Renal cortical epithelial cell (primary cell): Measurements from ENCODE around the gene SYNCRIP. TPM values are rescaled to one million over a fixed set of nuclear protein-coding genes. Genes with fewer than 3 reads are reported as not detected.
"Not testable (repeated sequence)": the region's sequence is repeated elsewhere in the genome, so short reads cannot be mapped to it uniquely, and the experiment has no call there.

Experiments
- DNase-seq: peaks from one replicate; pipeline ENCODE4 v3.0.0-alpha.2; 2011; ENCODE audit warnings: low read depth
- total RNA-seq: library from RNA; depleted of rRNA; stranded (reverse); fragments of >200 nt; gene quantifications from 2 replicates; pipeline ENCODE4 v1.2.3, GENCODE V29; 2014

The SYNCRIP gene
- total RNA-seq = 79.4 and 138 TPM in 2 replicates

DNA sequence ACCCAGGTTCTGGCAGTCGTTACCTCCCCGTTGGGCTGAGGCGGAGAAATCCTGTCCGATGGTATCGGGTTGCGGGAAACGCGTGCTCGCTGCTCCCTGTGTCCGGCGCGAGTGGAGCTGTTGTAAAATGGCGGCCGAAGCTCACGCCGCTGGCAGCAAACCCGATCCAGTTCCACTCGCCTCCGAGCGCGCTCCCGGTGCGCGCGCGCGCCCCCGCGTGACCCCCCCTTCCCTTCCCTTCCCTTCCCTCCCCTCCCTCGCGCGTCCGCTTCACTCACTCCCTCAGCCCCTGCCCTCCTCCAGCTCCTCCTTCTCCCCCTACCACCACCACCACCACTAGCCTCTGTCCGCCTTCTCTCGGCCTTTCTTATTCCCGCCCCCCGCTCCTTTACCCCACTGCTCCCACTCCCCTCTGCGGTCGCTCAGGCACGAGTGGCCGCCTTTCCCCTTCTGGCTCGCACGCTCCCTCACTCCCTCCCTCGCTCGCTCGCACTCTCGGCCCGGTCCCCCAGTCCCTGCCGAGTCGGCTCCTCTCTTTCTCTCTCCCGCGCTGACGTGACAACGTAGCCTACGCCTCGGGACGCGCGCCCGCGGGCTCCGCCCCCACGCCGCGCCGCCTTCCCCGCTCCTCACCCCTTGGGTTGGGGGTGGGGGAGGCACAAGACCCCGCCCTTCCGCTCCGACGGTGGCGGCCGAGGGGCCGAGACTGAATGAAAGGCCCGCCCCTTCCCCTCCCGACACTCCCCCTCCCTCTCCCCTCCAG, at the start of gene SYNCRIP:
TSS of gene SYNCRIP (minus strand) at position 113 of the 763 bp plus-strand sequence. CDS start 1,447 bp downstream, outside the sequence.
- peak; percentile 83 for DNase-seq

DNA sequence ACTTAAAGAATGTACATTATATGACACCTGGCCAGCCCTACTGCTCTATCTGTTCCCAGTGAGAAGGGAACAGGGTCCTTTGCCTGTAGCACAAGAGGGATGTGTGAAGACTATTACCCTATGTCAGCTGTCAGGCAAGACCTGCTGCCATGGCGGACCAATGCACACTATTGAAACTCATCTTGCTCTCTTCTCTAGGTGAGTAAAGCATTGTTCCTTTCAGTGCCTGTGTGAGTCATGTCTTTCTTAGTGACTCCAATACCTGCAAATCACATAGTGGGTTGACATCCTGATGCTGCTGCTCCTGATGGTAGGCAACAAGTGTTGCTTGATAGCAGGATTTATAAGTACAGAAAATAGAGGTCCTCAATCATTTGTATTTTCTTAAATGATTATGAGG, 48.8 kb upstream of the SYNCRIP start:
- DNase-seq = no peak

DNA sequence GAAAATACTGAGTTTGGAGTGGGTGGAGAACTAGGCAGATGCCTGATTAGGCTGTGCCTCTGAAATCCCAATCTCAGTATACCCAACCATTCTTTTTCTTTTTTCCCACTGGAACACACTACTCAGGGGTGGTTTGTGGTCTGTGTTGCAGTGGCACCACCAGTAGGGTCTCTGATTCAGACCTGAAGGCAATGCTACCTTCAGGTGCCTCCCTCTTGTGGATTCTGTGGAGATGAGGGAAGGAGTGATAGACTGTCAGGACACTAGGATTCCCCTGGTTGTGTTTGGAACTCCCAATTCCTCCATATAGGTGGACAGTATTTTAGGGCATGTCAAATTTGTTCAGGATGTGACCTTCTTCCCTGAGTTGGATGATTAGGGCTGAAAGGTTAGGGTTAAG, 47.4 kb upstream of the SYNCRIP start:
- no peak for DNase-seq

DNA sequence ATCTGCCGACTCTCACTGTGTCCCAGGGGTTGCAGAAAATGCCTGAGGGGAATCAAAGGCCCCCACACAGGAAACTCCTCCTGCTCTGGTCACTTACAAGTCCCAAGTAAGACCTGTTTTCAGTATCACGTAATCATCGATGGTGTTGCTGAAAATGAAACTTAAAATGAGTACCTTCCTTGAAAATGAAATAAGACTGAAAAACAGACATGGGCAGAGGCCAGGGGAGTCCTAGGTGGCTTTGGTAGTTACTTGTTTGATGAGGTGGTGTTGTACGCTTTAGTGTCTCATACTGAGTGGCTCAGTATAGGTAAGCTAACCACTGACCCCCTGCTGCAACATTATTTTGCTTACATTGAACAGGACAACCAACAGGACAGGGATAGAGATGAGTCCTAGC, 43.0 kb upstream of the SYNCRIP start:
- no peak for DNase-seq

DNA sequence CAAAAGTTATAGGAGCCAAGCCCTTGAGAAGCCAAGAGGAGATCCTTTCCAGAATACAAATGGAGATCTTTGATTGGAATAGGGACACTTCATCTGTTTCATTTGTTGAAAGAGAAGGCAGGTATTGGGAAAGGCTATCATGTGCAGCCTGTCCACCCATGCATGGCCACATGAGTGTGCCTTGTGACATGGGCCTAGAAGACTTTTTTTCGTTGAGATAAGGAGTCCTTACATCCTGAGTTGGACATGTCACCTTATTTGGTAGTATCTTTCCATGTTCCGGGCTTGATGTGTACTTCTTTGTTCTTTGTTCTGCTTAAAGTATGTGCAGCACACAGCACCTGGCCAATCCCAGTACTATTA, 42.1 kb upstream of the SYNCRIP start:
- DNase-seq = no peak

DNA sequence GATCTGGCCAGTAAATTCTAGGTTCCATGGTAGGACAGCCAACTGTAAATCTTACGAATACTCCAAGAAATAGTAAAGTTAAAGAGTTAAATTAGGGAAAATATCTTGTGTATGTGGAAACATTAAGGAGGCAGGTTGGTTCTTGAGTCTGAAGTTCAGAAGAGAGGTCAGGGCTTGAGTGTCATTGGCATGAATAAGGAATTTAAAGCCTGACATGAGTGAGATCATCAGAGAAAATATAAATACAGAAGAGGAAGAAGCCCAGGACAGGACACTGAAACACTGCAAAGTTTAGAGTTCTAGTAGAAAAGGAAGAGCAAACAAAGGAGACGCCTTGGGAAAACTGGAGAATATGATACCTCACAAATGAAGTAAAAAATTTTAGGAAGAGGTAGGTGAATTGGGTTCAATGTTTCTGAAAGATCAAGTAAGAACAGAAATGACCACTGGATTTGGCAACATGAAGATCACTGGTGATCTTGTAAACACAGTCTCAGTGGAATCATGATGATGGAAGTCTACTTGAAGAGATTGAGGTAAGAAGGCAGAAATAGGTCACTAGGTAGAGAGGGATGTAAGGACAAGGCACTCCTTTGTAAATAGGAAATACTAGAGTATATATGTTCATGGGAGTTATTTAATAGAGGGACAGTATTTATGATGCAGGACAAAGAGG, 41.6 kb upstream of the SYNCRIP start:
- DNase-seq = no peak

DNA sequence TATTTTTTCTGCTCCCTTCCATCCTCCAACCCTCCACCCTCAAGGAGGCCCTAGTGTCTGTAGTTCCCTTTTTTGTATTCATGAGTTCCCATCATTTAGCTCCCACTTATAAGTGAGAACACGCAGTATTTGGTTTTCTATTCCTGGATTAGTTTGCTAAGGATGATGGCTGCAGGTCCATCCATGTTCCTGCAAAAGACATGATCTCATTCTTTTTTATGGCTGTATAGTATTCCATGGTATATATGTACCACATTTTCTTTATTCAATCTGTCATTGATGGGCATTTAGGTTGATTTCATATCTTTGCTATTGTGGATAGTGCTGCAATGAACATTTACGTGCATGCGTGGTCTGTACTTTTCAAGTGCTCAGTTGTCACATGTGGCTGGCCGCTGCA, 39.2 kb upstream of the SYNCRIP start:
- not testable (repeated sequence) for DNase-seq

DNA sequence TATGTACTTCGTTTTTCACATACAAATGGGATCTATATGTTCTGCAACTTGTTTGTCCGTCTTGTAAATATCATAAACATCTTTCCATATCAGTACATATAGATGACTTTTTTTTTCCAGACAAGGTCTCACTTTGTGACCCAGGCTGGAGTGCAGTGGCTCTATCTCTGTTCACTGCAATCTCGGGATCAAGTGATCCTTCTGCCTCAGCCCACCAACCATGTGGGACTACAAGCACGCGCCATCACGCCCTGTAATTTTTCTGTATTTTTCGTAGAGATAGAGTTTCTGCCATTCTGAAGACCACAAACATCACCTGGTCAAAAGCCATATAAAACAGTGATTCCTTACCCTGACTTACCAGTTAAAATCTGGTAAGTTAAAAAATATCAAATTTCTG, 37.7 kb upstream of the SYNCRIP start:
- DNase-seq = no peak

DNA sequence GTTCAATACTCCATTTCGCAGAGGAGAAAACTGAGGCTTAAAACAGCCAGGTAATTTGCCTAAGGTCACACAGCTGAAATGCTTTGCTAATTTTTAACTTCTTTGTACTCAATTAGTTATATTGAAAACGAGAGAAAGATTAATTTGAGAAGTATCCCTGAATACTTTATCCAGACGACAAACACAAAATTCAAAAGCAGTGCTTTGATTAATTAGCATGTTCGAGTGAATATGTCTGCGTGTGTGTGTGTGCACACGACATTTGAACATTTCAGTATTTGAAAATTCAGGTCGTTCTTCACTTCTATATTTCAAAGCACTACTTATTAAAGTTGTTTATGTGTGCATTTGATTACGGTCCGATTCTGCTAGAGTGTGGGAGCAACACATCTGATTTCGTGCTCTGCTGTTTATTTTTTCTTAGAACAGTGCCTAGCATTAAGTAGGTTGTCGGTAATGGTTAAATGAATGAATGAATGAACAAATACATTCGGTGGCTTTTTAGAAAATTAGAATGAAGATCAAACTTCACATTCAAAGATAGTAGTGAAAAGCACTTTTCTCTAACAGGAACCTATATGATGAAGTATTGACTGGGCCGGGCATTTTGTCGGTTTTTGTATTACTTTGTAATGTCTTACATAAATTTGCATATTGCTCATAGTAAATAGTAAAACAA, 36.9 kb upstream of the SYNCRIP start:
- DNase-seq = no peak

DNA sequence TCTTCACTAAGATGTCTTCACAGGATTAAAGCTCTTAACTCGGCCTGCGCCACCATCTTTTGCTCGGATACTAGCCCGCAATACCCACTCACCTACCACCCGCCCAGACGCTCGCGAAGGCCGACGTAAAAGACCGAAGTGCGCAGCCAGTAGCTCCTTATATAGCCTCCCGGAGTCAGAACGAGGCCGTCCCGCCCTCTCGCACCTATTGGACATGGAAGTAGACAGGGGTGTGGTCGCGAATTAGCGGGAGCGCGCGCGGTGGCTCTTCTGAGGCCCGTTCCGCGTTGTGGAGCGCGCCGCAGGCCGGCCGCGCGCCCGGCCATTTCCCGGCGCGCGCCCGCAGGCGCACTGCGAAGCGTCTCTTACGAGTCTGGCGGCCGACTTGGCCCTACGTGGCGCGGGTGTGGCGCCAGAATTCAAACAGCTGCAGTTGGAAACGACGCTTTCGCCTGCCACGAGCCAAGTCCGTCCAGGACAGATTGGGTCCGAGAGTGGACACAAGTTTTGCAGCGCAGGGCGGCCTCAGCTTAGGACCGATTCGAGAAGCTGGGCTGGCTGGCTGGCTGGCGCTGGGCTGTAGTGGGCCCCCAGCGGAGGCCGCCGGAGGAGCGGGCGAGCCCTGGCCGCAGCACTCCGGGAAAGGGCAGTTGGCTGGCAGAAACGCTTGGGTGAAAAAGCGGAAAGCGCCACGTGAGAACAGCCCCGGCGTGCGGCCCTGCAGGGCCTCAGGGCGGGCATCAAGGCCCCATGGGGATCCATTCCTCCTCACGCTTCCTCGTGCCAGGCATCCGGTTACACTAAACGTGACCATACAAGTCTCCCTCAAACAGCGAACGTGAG, 36.1 kb upstream of the SYNCRIP start:
- DNase-seq = peak; percentile 95

DNA sequence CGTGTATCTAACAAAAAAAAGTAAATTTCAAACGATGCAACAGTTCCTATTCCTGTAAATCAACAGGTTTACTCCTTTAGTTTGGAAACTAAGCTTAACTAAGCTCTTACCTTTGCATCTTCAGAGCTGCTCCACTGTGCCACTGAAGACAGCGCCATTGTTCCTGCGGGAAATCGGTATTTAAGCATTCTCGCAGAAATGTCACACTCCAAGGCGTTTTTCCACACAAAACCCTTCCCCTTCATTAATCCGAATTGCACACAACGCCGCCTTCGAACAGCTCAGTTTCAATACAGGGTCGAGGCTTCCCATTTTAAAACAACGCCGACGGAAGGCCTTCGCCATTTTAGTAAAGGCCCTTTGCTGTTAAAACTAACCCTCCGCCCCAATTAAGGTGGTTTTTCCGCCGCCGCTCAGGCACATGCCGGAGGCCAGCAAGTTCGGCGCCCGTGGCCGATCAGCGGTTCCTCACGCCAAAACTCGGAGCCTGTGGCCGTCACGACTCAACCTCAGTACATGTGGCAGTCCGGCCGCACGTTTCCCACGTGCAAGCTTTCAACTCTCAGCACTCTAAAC, 35.4 kb upstream of the SYNCRIP start:
- no peak for DNase-seq

DNA sequence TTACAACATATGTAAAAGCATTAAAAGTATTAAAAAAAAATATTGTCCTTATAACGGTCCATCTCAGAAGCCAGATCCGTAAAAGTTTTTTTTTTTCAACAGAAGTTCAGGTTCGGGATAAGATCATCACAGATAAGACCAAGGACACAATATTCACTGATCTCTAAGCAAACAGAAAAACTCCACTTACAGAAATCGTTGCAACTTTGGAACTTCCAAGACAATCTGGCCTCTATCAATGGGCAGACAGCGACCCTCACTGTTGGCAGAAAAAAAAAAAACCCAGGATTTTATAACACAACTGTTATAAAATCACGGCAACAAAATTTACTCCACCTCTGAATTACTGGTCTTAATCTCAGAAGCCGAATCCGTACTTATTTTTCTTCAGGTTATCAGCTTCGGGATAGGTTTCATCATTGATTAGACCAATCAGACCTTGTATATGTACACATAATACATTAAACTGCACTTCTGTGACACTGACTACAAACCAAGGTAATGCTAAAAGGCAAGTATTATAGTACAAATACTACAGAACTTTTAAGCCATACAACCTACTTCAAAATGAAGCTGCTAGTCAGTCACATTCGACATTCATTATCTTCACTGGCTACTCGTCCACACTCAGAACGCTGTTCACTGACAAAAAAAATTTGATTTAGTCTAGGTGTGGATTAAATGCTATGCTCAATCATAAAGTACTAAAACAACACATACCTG, 34.7 kb upstream of the SYNCRIP start:
- DNase-seq = peak; percentile 49

DNA sequence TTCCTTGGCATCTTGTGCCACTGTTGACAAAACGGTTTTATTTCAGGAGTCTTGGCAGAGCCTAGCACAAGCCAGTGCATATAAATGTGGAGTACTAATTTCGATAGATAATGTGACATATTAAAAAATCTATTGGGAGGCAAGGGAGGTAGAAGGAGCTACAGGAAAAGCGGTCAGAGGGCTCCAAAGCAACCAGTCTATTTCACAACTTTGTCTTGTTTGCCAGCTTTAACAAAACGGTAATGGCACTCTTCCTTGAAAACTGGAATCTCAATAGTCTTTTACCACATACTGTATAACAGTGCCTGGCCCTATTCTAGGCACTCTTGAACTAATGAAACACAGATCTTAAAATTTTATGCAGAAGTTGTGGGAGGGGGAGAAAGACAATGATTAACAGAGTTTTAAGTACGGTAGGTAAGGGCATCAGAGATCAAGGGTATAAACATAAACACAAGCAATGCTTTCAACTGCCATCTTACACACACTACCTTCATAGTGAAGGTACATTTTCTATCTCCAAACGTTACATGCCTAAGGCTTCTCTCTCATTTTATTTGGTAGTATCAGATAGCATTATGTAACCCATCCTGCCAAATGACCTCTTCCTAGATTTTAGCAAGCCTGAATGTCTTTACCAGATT, 33.5 kb upstream of the SYNCRIP start:
- DNase-seq = no peak

DNA sequence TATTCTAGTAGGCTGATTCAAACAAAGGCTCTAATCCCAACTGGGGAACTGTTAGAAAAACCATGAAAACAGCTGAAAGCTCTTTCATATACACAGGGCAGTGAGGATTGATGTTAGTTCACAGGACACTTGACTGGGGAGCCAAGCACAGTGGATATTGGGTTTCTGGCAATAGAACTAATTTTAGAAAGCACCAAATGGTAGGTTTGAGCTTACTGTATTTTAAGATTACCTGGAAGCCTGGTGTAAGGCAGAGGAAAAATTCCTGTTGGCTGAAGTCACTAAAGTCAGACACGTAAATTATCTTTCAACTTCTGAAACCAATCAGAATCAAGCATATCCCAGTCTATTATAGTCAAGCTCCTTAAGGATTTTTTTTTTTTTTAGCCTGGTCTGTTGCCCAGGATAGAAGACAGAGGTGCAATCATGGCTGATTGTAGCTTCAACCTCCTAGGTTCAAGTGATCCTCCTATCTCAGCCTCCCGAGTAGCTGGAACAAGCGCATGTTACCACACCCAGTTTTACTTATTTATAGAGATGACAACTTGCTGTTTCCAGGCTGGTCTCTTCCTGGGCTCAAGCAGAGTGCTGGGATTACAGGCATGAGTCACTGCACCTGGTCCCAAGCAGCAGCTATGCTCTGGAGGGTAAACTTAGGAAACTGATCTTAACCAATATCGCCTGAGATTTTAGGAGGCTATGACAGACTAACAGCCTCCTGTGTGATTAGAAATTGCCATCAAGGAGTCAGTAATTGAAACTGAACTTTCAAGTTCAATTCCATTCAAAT, 32.5 kb upstream of the SYNCRIP start:
- DNase-seq = peak; percentile 66

DNA sequence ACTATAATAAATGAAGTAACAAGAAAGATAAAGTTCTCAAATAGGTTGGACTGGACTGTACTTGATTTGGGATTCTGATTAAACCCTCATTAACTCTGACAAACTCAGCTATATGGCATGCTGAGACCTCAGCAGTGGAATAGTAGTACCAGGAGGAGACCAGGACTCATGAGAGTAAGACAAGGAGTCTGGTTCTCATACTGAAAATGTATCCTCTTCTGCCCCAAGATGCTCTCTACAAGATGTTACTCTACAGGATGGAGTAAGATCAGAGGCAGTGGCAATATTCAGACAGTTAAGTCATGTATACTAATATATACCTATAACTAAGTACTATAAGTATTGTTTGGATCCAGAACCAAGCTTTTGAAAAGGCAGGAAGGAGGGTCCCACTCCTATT, 31.9 kb upstream of the SYNCRIP start:
- no peak for DNase-seq

DNA sequence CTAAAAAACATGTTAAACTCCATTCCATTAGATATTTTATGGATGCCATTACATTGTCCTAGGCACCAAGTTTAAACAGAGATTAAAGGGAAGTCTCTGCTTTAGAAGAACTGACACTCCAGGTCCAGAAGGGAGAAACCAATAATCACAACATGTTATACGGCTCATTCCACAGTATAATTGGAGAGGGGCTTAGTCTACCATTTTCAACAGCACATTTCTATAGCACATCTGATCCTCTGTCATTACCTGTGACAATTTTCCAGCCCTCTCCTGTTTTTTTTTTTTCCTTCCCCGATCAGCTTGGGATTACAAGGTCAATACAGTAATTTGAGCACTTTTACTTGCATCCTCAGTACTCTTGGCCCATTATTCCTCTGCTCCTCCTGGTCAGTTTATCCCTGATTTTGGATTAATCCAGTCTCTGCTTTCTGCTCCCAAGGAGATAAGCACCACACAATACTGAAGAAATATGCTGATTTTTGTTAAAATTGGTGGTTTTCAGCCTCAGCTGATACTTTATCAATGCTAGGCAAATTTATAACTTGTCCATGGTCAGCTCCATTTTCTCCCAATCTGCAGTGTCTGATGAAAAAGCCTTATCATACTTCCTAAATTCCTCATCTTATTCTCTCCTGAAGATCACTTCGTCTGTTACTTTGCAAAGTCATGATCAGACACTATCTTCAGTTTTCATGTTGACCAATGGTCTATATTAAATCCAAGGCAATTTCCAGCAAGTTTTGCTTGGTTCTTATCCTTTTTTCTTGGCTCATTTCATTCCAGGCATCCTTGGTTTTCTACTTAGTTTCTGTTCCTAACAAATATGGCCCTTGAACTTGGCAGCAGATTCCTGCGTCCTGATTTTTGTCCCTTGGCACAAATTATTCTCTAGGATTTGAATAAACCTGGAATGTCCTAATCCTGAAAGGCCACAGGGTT, 30.8 kb upstream of the SYNCRIP start:
- no peak for DNase-seq

DNA sequence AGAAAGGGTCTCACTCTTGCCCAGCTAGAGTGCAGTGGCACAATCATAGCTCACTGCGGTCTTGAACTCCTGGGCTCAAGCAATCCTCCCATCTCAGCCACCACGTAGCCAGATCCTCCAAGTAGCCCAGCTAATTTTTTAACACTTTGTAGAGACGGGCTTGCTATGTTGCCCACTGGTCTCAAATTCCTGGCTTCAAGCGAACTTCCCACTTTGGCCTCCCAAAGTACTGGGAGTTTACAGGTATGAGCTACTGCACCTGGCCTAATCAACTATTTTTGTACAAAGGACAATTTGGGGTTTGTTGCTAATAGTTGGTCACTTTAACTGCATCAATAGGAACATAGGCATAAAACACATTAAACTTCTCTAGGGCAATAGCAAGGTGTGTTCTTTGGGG, 29.9 kb upstream of the SYNCRIP start:
- no peak for DNase-seq

DNA sequence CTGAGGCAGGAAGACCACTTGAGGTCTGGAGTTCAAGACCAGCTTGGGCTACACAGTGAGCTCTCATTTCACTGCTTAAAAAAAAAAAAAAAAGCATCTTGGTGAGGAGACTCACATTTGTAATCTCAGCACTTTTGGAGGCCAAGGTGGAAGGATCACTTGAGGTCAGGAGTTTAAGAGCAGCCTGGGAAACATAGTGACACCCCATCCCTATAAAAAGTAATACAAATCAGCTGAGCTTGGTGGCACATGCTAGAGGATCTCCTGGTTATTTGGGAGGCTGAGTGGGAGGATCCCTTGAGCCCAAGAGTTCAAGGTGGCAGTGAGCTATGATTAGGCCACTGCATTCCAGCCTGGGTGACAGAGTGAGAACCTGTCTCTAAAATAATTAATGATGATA, 29.4 kb upstream of the SYNCRIP start:
- no peak for DNase-seq

DNA sequence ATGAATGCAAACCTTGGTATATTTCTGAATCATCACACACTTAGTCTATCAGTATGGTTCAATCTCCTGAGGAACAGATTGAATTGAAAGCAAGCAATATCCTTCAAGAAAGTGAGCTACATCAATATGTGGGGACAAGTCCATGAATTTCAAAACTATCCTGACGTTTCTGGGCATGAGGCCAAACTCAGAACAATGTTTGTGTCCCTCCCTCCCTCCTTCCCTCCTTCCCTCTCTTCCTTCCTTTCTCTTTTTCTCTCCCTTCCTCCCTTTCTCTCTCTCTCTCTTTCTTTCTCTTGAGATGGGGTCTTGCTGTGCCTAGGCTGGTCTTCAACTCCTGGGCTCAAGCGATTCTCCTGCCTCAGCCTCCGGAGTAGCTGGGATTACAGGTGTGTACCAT, 27.9 kb upstream of the SYNCRIP start:
- DNase-seq = peak; percentile 47
